Breast epithelium (tissue), 3 donors: ENCODE results near the gene HCFC1R1.
"Not testable (repeated sequence)": the region's sequence is repeated elsewhere in the genome, so short reads cannot be mapped to it uniquely, and the experiment has no call there.

ENCODE experiments used
- POLR2A ChIP-seq: fragments of 450-650 bp; IDR thresholded peaks from one replicate; pipeline ENCODE4 v1.6.1; 2016; ENCODE audit warnings: antibody characterized with exemption, mild to moderate bottlenecking, moderate library complexity
- POLR2AphosphoS5 ChIP-seq, 3 donors: sonication (generic); formaldehyde crosslinking; IDR thresholded peaks; one replicate each; pipeline ENCODE4 v1.6.1; 2017; ENCODE audit warnings: antibody characterized with exemption in 3 of 3
- TF ChIP-seq, protein P1 (sequence below), 3 donors: fragments of 450-650 bp; IDR thresholded peaks; one replicate each; pipeline ENCODE4 v1.5.1; 2016 to 2017; ENCODE audit warnings: antibody characterized with exemption in 3 of 3, mild to moderate bottlenecking in 3 of 3, moderate library complexity in 3 of 3

DNA sequence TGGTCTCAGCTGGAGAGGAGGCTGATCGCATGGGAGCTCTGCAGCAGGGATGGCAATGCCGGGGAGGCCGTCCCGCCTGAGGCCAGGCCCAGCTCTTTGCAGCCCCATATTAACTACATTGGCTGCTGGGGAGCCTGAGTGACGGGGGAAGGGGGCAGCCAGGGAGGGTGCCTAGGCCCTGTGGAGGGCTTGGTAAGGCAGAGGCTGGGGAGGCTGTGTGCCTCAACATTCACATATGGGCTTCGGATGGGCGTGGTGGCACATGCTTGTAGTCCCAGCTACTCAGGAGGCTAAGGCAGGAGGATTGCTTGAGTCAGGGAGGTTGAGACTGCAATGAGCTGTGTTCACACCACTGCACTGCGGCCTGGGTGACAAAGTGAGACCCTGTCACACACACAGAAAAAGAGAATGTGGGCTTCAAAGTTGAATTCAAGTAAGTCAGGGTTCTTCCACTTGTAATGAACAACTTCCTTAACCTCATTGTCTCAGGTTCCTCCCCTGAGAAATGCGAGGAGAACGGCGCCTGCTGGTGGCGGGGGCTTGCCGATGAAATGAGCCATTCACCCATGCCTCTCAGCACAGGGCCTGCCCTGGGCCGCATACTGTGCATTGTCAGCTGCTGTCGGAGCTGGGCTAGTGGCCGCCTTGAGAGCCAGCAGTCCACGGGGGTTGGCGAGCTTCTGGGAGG lies 49.0 kb upstream of the HCFC1R1 start:
- TF ChIP-seq, protein P1, sequence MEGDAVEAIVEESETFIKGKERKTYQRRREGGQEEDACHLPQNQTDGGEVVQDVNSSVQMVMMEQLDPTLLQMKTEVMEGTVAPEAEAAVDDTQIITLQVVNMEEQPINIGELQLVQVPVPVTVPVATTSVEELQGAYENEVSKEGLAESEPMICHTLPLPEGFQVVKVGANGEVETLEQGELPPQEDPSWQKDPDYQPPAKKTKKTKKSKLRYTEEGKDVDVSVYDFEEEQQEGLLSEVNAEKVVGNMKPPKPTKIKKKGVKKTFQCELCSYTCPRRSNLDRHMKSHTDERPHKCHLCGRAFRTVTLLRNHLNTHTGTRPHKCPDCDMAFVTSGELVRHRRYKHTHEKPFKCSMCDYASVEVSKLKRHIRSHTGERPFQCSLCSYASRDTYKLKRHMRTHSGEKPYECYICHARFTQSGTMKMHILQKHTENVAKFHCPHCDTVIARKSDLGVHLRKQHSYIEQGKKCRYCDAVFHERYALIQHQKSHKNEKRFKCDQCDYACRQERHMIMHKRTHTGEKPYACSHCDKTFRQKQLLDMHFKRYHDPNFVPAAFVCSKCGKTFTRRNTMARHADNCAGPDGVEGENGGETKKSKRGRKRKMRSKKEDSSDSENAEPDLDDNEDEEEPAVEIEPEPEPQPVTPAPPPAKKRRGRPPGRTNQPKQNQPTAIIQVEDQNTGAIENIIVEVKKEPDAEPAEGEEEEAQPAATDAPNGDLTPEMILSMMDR (IDR thresholded peaks at IDR 0.05): not testable (repeated sequence)
- not testable (repeated sequence) for TF ChIP-seq POLR2AphosphoS5 (IDR thresholded peaks at IDR 0.05); POLR2A
